GM19463 (cell line): ENCODE results near the gene ADNP2.
"Not testable (repeated sequence)": the region's sequence is repeated elsewhere in the genome, so short reads cannot be mapped to it uniquely, and the experiment has no call there.

Experiments
- ATAC-seq: cut with Tn5 transposase; IDR thresholded peaks from one replicate; pipeline ENCODE4 v1.9.1; 2021; ENCODE audit warnings: mild to moderate bottlenecking, moderate library complexity; ENCODE audit not compliant: unreplicated experiment

ADNP2 gene

DNA sequence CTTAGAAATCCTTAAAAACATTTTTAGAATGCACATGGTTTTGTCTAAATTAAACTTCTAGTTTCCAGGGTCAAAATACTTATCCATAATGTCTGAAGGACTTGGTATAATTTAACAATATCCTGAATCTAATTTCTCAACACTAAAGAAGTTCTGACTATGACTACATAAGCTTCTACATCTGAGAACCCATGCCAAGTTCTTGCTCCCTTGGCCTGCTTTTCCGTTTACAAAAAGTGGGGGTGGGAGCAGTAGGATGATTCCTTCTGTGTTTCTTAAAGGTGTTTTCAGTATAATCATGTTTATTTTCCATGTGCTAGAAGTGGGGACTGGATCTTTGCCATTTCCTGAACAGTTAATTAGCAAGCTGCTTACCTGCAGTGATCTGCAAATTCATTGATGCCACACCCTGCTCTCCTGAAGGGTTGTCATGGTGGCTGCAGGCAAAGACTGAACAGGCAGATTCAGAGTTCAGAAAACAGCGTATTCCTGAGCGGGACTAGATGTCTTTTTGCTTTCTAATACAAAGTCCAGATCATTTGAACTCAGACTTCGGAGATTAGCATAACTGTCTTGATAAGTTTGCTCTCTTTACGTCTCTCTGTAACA is 36.2 kb downstream of the ADNP2 start:
- ATAC-seq = no peak

DNA sequence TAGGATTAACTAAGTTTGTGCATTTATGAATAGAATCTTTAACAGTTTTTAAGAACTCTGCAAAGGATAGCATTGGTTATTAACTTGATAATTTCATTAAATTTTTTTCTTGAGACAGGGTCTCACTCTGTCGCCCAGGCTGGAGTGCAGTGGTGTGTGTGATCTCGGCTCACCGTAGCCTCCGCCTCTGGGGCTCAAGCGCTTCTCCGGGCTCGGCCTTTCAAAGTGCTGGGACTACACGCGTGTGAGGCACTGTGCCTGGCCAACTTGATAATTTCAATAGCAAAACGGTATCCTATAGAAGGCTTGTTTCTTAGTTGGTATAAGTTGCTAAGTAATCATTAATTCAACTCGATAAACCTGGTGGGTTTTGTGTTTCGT is 38.0 kb downstream of the ADNP2 start:
- peak; percentile 36 for ATAC-seq

DNA sequence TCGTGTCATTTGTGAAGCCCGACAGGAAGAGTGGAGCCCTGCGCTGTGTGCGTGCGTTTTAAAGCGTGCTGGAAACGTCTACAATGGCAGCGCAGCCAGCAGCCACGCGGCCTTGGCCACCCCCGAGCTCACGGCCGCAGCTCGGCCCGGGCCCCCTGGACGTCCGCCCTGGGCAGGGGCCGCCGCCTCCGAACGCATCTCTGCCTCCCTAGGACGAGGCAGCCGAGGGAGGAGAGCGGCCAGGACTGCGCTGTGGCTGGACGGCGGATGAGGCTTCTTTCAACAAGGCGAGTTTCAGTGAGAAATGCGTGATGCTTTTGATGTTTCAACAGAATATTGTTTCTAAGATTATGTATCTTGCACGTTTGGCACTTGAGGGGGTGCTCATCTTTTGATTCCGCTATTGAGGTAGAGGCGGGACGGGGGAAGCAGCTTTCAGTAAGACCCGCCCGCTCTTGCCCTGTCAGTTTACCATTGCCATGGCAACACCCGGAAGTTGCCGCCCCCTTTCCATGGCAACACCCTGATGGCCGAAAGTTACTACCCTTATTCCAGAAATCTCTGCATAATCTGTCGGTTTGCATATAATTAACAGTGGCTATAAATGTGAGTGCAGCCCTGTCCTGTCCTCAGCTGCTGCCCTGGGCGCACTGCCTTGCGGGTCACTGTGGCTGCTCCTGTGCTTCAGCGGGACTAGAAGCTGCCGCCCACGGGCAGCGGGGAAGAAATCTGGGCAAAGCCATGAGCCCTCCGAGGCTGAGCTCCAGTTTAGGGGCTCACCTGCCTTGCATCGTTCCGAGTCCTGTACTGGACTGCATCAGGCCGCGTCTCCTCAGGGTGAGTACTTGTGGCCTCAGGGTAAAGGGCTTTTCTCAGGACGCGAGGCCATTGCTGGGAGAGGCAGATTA is 38.6 kb downstream of the ADNP2 start:
- peak; percentile 86 for ATAC-seq

DNA sequence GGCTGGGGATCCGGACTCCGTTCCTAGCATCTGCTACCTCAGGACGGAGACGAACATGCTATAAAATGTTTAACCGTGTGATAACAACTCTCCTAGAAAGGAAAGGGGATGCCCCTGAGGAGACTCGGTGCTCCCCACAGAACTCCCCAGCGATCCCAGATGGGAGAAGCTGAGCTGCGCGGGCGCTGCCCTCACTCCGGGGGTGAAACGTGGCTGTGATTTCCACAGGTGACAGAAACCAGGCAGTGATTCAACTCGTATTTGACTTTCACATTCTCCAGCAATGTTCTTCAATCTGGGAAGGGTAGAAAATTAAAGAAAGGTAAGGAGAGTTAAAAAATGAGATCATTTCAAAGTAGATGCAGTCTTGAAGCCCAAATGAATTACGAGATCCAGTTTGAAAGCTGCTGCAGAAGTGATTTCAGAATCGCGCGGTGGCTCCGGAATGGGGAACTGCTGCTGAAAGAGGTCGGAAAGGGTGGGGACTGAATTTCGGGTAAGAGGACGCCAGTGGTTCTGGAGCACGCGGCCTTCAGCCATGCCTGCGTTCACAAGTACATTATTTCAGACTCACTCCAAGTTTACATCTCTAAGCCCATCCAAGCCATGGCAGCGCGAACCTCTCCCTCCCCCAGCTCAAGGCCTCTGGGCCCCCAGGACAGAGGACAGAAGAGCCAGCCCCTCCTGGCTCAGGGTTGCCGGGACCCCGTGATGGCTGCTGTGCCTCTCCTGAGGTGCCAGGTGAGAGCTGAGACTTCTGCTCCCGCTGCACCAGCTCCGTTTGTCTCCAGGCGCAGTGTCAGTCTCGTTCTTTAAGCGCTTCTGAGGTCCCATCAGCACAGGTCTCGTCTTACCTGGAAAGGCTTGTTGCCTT is 39.5 kb downstream of the ADNP2 start:
- no peak for ATAC-seq

DNA sequence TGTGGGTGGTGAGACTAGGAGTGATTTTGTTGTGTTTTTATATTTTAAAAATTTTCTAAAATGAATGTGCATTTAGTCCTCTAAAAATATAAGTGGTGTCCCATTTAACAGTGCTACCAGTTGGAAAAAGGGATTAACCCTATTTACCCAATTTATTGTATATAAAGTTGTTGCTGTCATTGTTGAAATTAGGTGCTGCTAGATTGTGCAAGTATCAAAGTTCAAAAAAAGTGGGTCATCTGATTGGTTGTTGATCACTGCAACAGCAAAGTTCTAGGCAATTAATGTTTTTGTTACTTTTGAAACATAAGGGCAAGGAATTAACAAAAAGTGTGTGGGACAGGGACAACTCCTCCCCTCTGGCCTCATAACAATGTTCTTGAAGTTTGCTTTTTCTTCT is 40.6 kb downstream of the ADNP2 start:
- no peak for ATAC-seq

DNA sequence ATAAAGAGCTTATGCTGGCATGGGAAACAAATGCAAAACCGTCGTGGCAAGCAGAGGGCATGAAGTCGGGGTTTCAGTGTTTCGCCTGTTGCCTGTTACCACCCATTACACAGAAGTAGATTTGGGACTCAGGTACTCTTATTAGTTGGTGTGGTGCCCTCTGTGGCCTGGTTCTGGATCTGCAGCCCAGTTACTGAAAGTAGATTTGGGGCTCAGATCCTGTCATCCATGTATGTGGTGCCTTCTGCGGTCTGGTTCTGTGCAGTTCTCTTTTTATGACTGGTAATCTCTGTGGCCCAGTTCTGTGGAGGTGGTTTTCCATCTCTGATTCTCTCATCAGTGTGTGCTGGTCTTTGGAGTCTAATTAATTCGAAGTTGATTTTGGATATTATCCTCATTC is 45.2 kb downstream of the ADNP2 start:
- peak; percentile 54 for ATAC-seq

DNA sequence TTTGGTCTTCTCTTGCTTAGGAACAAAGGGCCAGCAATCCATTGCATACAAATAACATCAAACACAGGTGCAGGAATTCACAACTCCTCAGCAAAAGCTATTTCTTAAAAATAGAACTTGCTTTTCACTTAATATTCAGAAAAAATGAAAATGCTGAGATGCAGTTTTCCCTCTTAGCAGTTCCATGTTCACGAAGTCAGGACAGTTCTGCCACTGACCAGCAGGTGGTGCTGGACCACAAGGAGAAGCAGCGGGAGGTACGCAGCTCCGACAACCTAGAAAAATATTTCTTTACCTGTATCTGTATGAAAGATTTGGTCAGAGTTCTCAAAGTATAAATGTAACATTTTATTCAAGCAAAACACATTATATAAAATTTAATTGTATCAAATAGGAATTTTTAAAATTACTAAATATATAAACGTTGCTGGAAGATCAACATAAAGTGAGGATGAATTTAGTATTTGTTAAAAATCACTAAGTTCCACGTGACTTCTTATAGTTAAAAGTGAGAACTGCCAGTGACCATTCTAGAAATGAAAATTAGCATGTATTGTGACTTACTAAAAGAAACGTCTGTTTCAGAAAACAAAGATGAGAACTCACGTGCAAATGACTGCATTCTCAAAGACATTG is 48.8 kb downstream of the ADNP2 start:
- peak; percentile 55 for ATAC-seq

DNA sequence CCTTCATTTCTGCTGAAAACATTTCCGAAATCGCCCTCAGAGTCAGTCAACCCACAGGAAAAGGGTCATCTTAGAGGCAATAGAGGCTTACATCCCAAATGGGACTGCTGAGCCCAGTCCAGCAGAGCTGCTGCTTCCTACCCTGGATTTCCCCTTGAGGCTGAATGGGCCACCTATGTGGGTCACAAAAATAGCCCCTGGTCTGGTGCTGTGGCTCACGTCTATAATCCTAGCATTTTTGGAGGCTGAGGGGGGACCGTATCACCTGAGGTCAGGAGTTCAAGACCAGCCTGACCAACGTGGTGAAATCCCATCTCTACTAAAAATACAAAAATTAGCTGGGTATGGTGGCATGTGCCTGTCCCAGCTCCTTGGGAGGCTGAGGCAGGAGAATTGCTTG is 49.3 kb downstream of the ADNP2 start:
- ATAC-seq = no peak

DNA sequence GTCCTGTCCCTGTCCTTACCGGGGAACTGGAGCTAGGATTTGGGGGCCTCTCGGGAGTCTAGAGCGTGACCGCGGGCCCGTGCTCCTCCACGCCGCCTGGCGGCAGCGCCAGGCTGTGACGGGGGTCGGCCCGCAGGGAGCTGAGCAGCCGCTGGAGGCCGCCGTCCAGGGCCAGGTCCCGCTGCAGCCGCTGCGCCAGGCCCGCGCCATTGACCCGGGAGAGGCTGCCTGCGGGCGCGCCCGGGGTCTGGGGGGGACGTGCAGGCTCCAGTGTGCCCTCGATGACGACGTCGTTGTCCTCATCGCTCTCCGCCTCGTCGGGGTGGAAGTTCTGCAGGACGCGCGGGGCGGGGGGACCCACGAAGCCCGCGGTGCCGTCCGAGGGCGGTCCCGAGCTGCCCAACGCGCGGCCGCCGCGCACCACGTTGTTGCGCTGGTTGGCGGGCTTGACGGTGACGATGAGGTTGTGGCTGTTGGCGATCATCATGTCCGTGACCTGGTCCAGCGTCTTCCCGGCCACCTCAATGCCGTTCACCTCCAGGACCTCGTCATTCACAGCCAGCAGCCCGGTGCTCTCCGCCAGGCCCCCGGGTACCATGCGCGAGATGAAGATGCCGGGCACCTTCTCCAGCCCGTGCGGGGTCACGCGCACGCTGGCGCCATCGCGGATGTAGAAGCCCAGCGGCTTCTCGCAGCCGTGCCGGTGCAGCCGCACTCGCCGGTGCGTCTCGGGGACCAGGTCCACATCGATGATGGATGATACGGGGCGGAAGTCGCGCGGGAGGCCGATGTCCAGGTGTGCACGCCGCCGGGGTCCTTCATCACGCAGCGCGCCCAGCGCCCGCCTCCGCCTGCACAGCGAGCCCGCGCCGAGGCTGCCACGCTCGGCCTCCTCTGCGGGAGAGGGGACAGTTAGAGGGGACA is 50.9 kb downstream of the ADNP2 start:
- no peak for ATAC-seq

DNA sequence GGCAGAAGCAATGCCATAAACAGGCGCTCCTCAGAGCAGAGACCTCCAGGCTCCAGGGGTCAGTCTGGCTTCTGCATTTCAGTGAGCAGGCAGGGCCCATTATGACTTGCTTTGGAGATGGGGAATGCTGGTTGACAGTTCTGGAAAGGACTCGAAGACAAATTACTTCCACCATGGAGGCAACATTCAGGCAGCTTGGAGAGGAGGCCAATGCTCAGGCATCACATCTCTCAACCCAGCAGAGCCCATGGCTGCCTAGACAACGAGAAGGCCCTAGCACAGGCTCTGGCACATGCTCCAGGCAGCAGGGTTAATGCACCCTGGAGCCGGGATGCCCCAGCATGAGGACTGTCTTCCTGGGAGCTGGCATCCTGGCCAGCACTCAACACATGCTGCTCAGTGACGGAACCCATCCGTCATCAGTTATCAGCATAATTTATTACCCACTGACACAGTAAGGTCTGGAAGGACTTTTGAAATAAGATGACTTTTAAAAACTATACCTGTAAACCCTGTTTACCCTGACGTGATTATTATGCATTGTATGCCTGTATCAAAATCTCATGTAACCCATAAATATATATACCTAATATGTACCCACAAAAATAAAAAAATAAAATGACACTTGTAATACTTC is 52.8 kb downstream of the ADNP2 start:
- ATAC-seq = no peak

DNA sequence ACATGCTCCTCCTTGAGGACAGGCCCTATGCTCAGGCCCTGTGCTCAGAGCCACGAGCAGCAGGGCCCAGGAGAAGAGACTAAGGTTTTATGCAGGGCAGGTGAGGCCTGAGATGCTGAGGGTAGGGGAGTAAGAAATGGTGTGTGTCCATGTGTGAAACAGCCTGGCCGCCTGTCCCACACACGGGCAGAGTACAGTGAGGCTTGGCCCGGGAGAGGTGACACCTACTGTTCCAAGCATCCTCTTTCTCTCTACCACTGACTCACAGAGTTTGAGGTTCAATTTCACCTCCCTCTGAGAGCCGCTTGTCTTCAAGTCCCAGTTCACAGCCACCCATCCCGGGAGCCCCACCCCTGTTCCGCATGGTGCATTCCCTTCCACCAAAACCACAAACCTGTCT is 54.1 kb downstream of the ADNP2 start:
- ATAC-seq = no peak

DNA sequence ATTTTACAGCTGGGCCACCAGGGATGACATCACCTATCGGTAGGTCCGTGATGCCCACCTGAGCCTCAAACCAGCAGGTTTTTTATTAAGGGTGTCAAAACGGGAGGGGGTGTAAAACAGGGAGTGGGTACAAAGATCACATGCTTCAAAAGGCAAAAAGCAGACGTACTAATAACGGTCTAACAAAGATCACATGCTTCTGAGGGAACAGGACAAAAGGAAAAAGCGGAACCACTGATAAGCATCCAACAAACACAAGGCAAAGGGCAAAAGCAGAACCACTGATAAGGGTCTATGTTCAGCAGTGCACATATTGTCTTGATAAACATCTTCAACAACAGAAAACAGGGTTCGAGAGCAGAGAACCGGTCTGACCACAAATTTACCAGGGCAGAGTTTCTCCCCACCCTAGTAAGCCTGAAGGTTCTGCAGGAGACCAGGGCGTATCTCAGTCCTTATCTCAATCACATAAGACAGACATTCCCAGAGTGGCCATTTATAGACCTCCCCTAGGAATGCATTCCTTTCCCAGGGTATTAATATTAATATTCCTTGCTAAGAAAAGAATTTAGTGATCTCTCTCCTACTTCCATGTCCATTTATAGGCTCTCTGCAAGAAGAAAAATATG is 55.8 kb downstream of the ADNP2 start:
- not testable (repeated sequence) for ATAC-seq

DNA sequence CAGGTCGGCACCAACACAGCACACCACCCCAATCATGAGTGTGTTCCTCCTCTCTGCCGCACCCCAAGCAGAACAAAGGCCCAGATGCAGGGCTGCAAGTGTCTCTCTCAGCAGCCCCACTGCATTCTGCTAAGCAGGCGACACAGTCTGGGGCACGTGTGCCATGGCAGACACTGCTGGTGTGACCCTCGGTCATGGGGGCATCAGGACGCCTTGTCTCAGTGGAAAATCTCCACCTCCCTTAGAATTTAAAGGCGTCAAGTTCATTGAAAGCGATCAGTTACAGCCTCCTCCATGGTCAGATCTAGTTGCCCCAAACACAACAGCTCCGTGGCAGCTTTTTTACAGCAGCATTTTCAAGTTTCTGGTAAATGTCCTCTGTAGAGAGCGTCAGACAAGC is 57.2 kb downstream of the ADNP2 start:
- no peak for ATAC-seq

DNA sequence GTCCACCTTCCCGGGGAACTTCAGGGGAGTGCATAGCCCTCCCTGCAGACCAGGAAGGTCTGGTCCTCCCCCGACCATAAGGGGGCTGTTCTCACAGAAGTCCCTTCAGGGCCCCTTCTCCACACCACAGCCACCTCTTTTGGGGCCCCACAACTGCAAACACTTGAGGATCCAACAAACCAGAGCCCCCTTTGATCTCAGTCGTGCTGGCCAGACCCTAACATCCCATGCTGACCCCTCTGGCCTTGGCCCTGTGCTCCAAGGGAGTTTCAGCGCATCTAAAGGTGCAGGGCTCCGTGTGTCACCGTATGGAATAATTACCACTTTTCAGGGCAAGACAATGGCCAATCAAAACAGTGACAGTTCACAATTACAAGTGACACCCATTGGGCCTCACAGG is 57.7 kb downstream of the ADNP2 start:
- ATAC-seq = no peak

DNA sequence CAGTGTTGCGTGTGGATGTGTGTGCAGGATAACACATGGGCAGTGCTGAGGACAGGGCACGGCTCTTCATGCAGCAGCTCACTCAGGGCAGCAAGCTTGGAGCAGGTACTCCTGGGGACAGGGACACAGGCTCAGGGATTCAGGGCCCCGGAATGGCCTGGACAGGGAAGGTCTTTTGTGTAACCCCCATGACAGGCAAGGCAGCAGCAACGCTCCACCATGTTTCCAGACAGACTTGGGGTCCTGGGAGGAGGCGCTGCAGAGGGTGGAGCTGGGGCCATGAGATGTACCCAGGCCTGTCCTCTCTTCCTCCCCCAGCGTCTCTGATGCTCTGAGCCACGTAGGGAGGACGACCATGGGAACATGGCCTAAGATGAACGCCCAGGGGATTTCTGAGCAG is 58.3 kb downstream of the ADNP2 start:
- ATAC-seq = no peak

DNA sequence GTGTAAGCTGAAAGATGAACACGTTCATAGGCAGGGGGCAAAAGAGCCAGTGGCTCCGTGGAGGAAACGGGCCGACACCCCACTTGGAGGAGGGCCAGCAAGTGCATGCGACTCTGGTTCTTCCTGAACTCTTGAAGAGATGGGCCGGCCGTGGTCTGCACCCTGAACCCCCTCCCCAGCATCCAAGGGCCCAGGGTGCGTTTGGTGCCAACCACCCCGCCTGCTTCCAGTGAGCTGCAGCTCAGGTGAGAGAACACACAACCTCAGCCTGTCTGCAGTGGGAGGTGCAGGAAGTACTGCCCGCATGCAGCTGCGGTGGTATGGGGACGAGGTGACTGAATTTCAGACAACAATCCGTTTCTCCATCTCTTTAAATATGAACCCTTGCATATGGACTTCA is 58.9 kb downstream of the ADNP2 start:
- no peak for ATAC-seq

DNA sequence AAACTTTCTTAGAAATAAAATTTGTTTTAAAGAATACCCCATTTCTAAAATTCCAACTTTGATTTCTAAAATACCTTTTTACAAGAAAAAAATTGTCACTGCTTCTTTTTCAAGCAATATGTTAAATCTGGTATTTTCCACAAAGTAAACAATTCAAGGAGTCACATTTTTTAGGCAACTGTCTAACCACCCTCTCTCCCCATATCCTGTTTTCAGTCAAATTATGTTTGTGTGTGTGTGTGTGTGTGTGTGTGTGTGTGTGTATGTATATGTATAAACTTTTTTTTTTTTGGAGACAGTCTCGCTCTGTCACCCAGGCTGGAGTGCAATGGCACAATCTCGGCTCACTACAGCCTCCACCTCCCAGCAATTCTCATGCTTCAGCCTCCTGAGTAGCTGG is 59.3 kb downstream of the ADNP2 start:
- no peak for ATAC-seq

DNA sequence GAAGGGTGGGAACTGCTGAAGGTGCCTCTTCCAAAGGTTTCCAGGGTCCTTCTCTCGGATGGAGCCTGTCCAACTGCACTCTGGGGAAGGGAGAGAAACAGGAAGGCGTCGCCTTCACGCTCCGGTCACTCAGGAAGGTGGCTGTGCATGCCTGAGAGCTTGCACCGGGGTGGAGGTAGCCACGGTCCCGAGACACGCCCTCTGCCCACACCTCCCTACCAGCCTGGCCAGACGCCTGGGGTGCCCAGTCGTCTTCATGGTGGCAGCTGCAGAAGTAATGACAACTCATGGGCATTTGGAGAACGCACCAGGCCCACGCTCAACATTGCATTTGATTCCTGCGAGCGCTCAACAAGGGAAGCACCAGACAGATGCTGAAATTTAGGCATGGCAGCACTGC is 59.9 kb downstream of the ADNP2 start:
- ATAC-seq = no peak

DNA sequence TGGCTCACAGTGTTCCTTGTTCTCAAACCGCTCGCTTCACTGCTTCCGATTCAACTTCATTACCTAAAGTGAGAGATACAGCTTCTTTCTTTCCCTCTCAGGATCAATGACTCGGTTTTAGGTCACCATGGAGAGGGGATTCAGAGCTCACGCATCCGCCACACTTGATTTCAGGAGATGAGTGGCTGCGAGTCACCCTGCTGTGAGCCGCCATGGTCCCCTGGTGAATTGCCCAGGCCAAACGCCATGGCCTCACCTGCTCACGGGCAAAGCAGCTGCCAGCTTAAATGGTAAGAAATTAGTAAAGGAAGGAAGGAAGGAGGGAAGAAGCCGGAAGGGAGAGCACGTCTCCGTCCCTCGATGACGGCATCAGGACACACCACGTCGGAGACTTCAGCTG is 60.5 kb downstream of the ADNP2 start:
- ATAC-seq = no peak
